ENCODE measurements around the gene KDM4B.

DNA sequence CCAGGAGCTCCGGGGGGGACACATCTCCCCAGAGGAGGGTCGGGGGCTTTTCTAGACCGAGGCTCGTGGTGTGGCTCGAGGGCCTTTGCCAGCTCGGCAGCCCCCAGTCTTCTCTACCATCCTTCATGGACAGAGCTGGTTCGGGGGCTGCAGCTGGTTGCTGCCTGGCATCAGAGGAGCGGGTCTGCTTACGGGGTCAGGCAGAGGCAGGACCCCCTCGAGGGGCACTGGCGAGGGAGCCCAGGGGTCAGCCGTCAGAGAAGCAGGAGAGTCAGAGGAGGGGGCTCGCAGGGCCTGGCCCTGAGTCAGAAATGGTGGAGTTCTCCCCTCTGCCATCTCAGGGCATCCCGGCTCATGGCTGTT is 123.5 kb downstream of the KDM4B start:
- TF ChIP-seq, protein P1, sequence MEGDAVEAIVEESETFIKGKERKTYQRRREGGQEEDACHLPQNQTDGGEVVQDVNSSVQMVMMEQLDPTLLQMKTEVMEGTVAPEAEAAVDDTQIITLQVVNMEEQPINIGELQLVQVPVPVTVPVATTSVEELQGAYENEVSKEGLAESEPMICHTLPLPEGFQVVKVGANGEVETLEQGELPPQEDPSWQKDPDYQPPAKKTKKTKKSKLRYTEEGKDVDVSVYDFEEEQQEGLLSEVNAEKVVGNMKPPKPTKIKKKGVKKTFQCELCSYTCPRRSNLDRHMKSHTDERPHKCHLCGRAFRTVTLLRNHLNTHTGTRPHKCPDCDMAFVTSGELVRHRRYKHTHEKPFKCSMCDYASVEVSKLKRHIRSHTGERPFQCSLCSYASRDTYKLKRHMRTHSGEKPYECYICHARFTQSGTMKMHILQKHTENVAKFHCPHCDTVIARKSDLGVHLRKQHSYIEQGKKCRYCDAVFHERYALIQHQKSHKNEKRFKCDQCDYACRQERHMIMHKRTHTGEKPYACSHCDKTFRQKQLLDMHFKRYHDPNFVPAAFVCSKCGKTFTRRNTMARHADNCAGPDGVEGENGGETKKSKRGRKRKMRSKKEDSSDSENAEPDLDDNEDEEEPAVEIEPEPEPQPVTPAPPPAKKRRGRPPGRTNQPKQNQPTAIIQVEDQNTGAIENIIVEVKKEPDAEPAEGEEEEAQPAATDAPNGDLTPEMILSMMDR (IDR thresholded peaks at IDR 0.05), result no peak
- TF ChIP-seq POLR2A (IDR thresholded peaks at IDR 0.05), result no peak
- no peak for TF ChIP-seq POLR2AphosphoS5 (IDR thresholded peaks at IDR 0.05)
